Liver (tissue), 9 donors: Measurements from ENCODE around the gene FREM1. TPM values are rescaled to one million over a fixed set of nuclear protein-coding genes. Genes with fewer than 3 reads are reported as not detected.

Experiments used
- DNase-seq: peaks from one replicate; pipeline ENCODE4 v3.0.0-alpha.2; 2017; ENCODE audit warnings: low spot score
- H3K27ac ChIP-seq, 2 donors: one replicate each; pipeline ENCODE4 v1.7.0; 2013; ENCODE audit warnings: inconsistent platforms in 2 of 2, low read length in 2 of 2, control low read depth in 1 of 2, low read depth in 1 of 2, mild to moderate bottlenecking in 1 of 2
- H3K27me3 ChIP-seq, 4 donors: one replicate each; pipeline versions ENCODE4 v1.6.1 to v1.7.0; 2013; ENCODE audit warnings: low read length in 3 of 4, inconsistent platforms in 1 of 4, mild to moderate bottlenecking in 1 of 4, moderate library complexity in 1 of 4; ENCODE audit not compliant: control insufficient read depth in 4 of 4, insufficient read depth in 4 of 4
- H3K36me3 ChIP-seq, 4 donors: one replicate each; pipeline versions ENCODE4 v1.6.1 to v1.7.0; 2013; ENCODE audit warnings: low read length in 3 of 4, mild to moderate bottlenecking in 3 of 4, low read depth in 1 of 4, moderate library complexity in 1 of 4; ENCODE audit not compliant: control insufficient read depth in 4 of 4, insufficient read depth in 3 of 4
- H3K4me1 ChIP-seq, 4 donors: one replicate each; pipeline versions ENCODE4 v1.6.1 to v1.7.0; 2013; ENCODE audit warnings: low read length in 3 of 4, mild to moderate bottlenecking in 3 of 4, moderate library complexity in 1 of 4; ENCODE audit not compliant: control insufficient read depth in 4 of 4, insufficient read depth in 4 of 4
- H3K4me3 ChIP-seq, 3 donors: one replicate each; pipeline versions ENCODE4 v1.6.1 to v1.7.0; 2013; ENCODE audit warnings: low read length in 3 of 3, control low read depth in 1 of 3, low read depth in 1 of 3, mild to moderate bottlenecking in 1 of 3
- H3K9ac ChIP-seq, 2 donors: one replicate each; pipeline ENCODE4 v1.7.0; 2013; ENCODE audit warnings: low read length in 2 of 2, mild to moderate bottlenecking in 2 of 2, moderate library complexity in 2 of 2, control low read depth in 1 of 2, low read depth in 1 of 2
- H3K9me3 ChIP-seq, 4 donors: one replicate each; pipeline versions ENCODE4 v1.6.1 to v1.7.0; 2013; ENCODE audit warnings: low read length in 3 of 4; ENCODE audit not compliant: control insufficient read depth in 4 of 4
- ATF3 ChIP-seq: IDR thresholded peaks from 2 replicates; pipeline ENCODE4 v1.6.1; 2016; ENCODE audit warnings: antibody characterized with exemption
- FOXA1 ChIP-seq: IDR thresholded peaks from 2 replicates; pipeline ENCODE4 v1.6.1; 2016; ENCODE audit warnings: antibody characterized with exemption
- FOXA2 ChIP-seq: IDR thresholded peaks from 2 replicates; pipeline ENCODE4 v1.6.1; 2016; ENCODE audit warnings: antibody characterized with exemption
- HNF4A ChIP-seq, 2 donors: conservative IDR thresholded peaks; 2 replicates each; pipeline ENCODE4 v1.6.1; 2016; ENCODE audit warnings: antibody characterized with exemption in 2 of 2, mild to moderate bottlenecking in 2 of 2
- HNF4G ChIP-seq: IDR thresholded peaks from 2 replicates; pipeline ENCODE4 v1.6.1; 2016; ENCODE audit warnings: antibody characterized with exemption
- JUND ChIP-seq, 2 donors: IDR thresholded peaks; 2 replicates each; pipeline ENCODE4 v1.6.1; 2016; ENCODE audit warnings: antibody characterized with exemption in 2 of 2
- NR2F2 ChIP-seq: IDR thresholded peaks from 2 replicates; pipeline ENCODE4 v1.6.1; 2016; ENCODE audit warnings: antibody characterized with exemption
- RAD21 ChIP-seq, 2 donors: IDR thresholded peaks; 2 replicates each; pipeline ENCODE4 v1.6.1; 2016; ENCODE audit warnings: antibody characterized with exemption in 2 of 2, mild to moderate bottlenecking in 2 of 2
- REST ChIP-seq: IDR thresholded peaks from 2 replicates; pipeline ENCODE4 v1.6.1; 2016; ENCODE audit warnings: antibody characterized with exemption, mild to moderate bottlenecking
- RXRA ChIP-seq, 2 donors: IDR thresholded peaks; 2 replicates each; pipeline ENCODE4 v1.6.1; 2017 to 2018; ENCODE audit warnings: antibody characterized with exemption in 2 of 2, mild to moderate bottlenecking in 1 of 2
- SP1 ChIP-seq: IDR thresholded peaks from 2 replicates; pipeline ENCODE4 v1.6.1; 2018; ENCODE audit warnings: antibody characterized with exemption, mild to moderate bottlenecking
- YY1 ChIP-seq: IDR thresholded peaks from 2 replicates; pipeline ENCODE4 v1.6.1; 2016; ENCODE audit warnings: antibody characterized with exemption, mild to moderate bottlenecking
- ZBTB33 ChIP-seq: IDR thresholded peaks from 2 replicates; pipeline ENCODE4 v1.6.1; 2016; ENCODE audit warnings: antibody characterized with exemption
- WGBS: extraction: QIAGEN DNeasy Blood & Tissue Kit; methylation state at CpG from one replicate; pipeline ENCODE4 v1.1.7; 2013; 5-methylcytosine and 5-hydroxymethylcytosine counted together
- polyA plus RNA-seq, 2 donors: library from polyadenylated mRNA; stranded (reverse) in 1 of 2; unstranded in 1 of 2; fragments of 200-250 nt in 1 of 2; fragments of >200 nt in 1 of 2; fragmentation: Nextera tagmentation in 1 of 2; extraction: Ambion mirVana in 1 of 2; gene quantifications; one replicate each; pipeline versions ENCODE4 v1.2.1 to v1.2.3, GENCODE V29; 2013 to 2015
- total RNA-seq, 2 donors: library from RNA; depleted of rRNA; stranded (reverse); fragments of >200 nt; gene quantifications; one replicate each; pipeline ENCODE4 v1.2.3, GENCODE V29; 2014
- TF ChIP-seq, protein P1 (sequence below): fragments of 150-350 bp; IDR thresholded peaks from 2 replicates; pipeline ENCODE4 v1.5.1; 2017; ENCODE audit warnings: improper control_type of control experiment, low read depth, low read length; ENCODE audit not compliant: missing input control
- TF ChIP-seq, protein P2 (sequence below): IDR thresholded peaks from 2 replicates; pipeline ENCODE4 v1.6.1; 2016; ENCODE audit warnings: antibody characterized with exemption
- donor health status: healthy.
- donor health status: healthy.
- donor health status: healthy.
- donor health status: healthy.
- donor health status: healthy.

FREM1 gene
- total and polyA plus RNA-seq, 4 donors: 0.39 to 4.7 (median 1.1) TPM

GRCh38 chr9:14819183-14819582 lies 91.0 kb downstream of the FREM1 start:
- Histone ChIP-seq H3K27ac (no peak overlapping the region), H3K27me3 (no peaks in the 10 kb centered on the region), H3K36me3 (no peaks in the 10 kb centered on the region), H3K4me3 (no peak overlapping the region), H3K9ac (no peak overlapping the region), H3K9me3 (no peaks in the 10 kb centered on the region), H3K4me1 (no peaks in the 10 kb centered on the region)
- 74% methylated on average over 4 of the region's 4 CpGs for WGBS
- no peak for DNase-seq
- TF ChIP-seq ATF3: no peak
- TF ChIP-seq RAD21 (IDR thresholded peaks at IDR 0.05): no peak
- TF ChIP-seq NR2F2: no peak
- TF ChIP-seq, protein P1, sequence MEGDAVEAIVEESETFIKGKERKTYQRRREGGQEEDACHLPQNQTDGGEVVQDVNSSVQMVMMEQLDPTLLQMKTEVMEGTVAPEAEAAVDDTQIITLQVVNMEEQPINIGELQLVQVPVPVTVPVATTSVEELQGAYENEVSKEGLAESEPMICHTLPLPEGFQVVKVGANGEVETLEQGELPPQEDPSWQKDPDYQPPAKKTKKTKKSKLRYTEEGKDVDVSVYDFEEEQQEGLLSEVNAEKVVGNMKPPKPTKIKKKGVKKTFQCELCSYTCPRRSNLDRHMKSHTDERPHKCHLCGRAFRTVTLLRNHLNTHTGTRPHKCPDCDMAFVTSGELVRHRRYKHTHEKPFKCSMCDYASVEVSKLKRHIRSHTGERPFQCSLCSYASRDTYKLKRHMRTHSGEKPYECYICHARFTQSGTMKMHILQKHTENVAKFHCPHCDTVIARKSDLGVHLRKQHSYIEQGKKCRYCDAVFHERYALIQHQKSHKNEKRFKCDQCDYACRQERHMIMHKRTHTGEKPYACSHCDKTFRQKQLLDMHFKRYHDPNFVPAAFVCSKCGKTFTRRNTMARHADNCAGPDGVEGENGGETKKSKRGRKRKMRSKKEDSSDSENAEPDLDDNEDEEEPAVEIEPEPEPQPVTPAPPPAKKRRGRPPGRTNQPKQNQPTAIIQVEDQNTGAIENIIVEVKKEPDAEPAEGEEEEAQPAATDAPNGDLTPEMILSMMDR: no peak
- TF ChIP-seq REST: no peak
- TF ChIP-seq HNF4G: no peak
- TF ChIP-seq JUND (IDR thresholded peaks at IDR 0.05): no peak
- TF ChIP-seq, protein P2, sequence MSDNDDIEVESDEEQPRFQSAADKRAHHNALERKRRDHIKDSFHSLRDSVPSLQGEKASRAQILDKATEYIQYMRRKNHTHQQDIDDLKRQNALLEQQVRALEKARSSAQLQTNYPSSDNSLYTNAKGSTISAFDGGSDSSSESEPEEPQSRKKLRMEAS: no peak
- no peak for TF ChIP-seq YY1
- TF ChIP-seq FOXA2: no peak
- TF ChIP-seq ZBTB33: no peak

GRCh38 chr9:14814249-14814628 lies 96.0 kb downstream of the FREM1 start:
- TF ChIP-seq HNF4A (conservative IDR thresholded peaks at IDR 0.05): no peak
- no peak for TF ChIP-seq RXRA (IDR thresholded peaks at IDR 0.05)
- TF ChIP-seq FOXA1: no peak
- no peak for TF ChIP-seq JUND (IDR thresholded peaks at IDR 0.05)
- TF ChIP-seq FOXA2: no peak
- no peak for TF ChIP-seq ATF3
- no peak for TF ChIP-seq YY1
- TF ChIP-seq HNF4G: no peak
- TF ChIP-seq, protein P2: no peak
- TF ChIP-seq, protein P1: no peak
- no peak for TF ChIP-seq NR2F2
- TF ChIP-seq SP1: no peak
- no peak for TF ChIP-seq REST
- DNase-seq: no peak
- Histone ChIP-seq H3K36me3 (no peaks in the 10 kb centered on the region), H3K27ac (no peak overlapping the region), H3K4me3 (no peak overlapping the region), H3K9ac (no peak overlapping the region), H3K4me1 (no peaks in the 10 kb centered on the region), H3K9me3 (no peaks in the 10 kb centered on the region), H3K27me3 (no peaks in the 10 kb centered on the region)
